GM19455 (cell line): Measurements from ENCODE around the gene TIMM13.

Experiments
- ATAC-seq: cut with Tn5 transposase; IDR thresholded peaks from one replicate; pipeline ENCODE4 v1.9.1; 2021; ENCODE audit not compliant: unreplicated experiment

TIMM13 gene

GRCh38 chr19:2387367-2388288, 39.8 kb downstream of the TIMM13 start:
- ATAC-seq = no peak

- no peak for ATAC-seq
These were observed 42.2 kb downstream of the TIMM13 start for GRCh38 chr19:2385053-2385721.

GRCh38 chr19:2382530-2383222, 44.7 kb downstream of the TIMM13 start:
- ATAC-seq = no peak

GRCh38 chr19:2381148-2381820, 46.1 kb downstream of the TIMM13 start:
- no peak for ATAC-seq

- no peak for ATAC-seq
These were observed 46.8 kb downstream of the TIMM13 start for GRCh38 chr19:2380567-2380966.

GRCh38 chr19:2376784-2377519, 50.4 kb downstream of the TIMM13 start:
- no peak for ATAC-seq
